ENCODE data around the gene TLE2. TPM values are rescaled to one million over a fixed set of nuclear protein-coding genes. Genes with fewer than 3 reads are reported as not detected.
"Not testable (repeated sequence)": the region's sequence is repeated elsewhere in the genome, so short reads cannot be mapped to it uniquely, and the experiment has no call there.

Gene TLE2
- total RNA-seq, 4 donors from 2014 or later: 31.4 to 70.0 (median 47.5) TPM

GRCh38 chr19:3013263-3013725 lies 15.8 kb downstream of the TLE2 start:
- in situ Hi-C loops (cut with MboI; ENCODE audit: low pct_ligation_motif_present in 1 of 4, low pct_unique_long_range_greater_than_20kb in 1 of 4, low sequenced_read_pairs in 3 of 4) (no loop called here), intact Hi-C loops (cut with DNase I; ENCODE audit: low total_unique reads) (no loop called here)
- H3K36me3 ChIP-seq: no peaks in the 10 kb centered on the region
- no peaks in the 10 kb centered on the region for H3K9me3 ChIP-seq
- DNase-seq: no peak
- no peaks in the 10 kb centered on the region for H3K27me3 ChIP-seq
- H3K4me1 ChIP-seq: no peaks in the 10 kb centered on the region
- 61 to 68% methylated on average over 6 to 7 of the region's 7 CpGs for WGBS, 2 donors (ENCODE audit: low coverage in 1 of 2)
- TF ChIP-seq EP300 (IDR thresholded peaks at IDR 0.05; ENCODE audit: low read depth): no peak
- TF ChIP-seq POLR2A (IDR thresholded peaks at IDR 0.05): no peak
- TF ChIP-seq, protein P1, sequence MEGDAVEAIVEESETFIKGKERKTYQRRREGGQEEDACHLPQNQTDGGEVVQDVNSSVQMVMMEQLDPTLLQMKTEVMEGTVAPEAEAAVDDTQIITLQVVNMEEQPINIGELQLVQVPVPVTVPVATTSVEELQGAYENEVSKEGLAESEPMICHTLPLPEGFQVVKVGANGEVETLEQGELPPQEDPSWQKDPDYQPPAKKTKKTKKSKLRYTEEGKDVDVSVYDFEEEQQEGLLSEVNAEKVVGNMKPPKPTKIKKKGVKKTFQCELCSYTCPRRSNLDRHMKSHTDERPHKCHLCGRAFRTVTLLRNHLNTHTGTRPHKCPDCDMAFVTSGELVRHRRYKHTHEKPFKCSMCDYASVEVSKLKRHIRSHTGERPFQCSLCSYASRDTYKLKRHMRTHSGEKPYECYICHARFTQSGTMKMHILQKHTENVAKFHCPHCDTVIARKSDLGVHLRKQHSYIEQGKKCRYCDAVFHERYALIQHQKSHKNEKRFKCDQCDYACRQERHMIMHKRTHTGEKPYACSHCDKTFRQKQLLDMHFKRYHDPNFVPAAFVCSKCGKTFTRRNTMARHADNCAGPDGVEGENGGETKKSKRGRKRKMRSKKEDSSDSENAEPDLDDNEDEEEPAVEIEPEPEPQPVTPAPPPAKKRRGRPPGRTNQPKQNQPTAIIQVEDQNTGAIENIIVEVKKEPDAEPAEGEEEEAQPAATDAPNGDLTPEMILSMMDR (IDR thresholded peaks at IDR 0.05): no peak
- no peak overlapping the region for H3K27ac ChIP-seq
- no peak overlapping the region for H3K4me3 ChIP-seq

DNA sequence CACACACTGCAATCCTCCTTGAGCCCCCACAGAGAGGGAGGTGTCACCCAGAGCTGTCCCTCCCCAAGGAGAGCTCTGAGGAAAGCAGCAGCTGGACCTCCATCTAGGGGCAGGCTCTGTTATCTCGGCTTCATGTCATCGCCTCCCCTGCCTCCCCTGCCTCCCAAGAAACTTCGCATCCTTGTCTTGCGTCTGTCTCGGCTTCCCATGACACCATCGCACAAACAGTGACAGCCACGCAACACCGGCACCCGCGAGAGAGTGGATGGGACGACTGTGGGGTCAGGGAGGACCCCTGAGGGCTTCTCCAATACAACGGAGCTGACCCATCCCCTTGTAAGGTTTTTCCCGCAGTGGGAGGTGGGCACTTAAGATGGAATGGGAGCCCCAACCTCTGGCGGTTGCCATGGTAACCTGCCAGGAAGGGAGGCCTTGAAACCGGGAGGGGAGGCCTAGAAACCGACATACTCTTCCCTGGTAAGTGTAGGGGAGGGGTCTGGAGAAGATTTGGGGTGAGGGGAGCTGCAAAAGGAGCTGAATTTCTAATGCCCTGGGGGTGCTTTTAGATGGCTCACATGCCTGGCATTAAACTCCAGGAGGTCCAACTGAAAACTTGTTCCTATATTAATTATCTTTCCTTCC lies 16.3 kb downstream of the TLE2 start:
- Histone ChIP-seq H3K27me3 (no peaks in the 10 kb centered on the region), H3K9me3 (no peaks in the 10 kb centered on the region), H3K4me3 (no peak overlapping the region), H3K36me3 (no peaks in the 10 kb centered on the region), H3K27ac (no peak overlapping the region), H3K4me1 (no peaks in the 10 kb centered on the region)
- intact Hi-C loops (cut with DNase I; ENCODE audit: low total_unique reads) (no loop called here), in situ Hi-C loops (cut with MboI; ENCODE audit: low pct_ligation_motif_present in 1 of 4, low pct_unique_long_range_greater_than_20kb in 1 of 4, low sequenced_read_pairs in 3 of 4) (no loop called here)
- WGBS, 2 donors (ENCODE audit: low coverage in 1 of 2): 83% methylated on average over 16 of the region's 16 CpGs; no CpG with 5 or more reads in 1 of the 2 donors
- no peak for DNase-seq
- TF ChIP-seq POLR2AphosphoS5 (IDR thresholded peaks at IDR 0.05) (no peak), EP300 (IDR thresholded peaks at IDR 0.05; ENCODE audit: low read depth) (no peak), POLR2A (IDR thresholded peaks at IDR 0.05) (no peak)
- TF ChIP-seq, protein P1 (IDR thresholded peaks at IDR 0.05): no peak

DNA sequence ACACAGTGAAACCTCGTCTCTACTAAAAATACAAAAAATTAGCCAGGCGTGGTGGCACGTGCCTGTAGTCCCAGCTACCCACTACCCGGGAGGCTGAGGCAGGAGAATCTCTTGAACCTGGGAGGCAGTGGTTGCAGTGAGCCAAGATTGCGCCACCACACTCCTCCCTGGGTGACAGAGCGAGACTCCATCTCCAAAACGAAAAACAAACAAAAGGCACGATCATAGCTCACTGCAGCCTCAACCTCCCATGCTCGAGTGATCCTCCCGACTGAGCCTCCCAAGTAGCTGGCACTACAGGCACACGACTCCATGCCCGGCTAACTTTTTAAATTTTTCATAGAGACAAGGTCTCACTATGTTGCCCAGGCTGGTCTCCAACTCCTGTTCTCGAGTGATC lies 17.0 kb downstream of the TLE2 start:
- H3K36me3 ChIP-seq; H3K27ac ChIP-seq; H3K4me1 ChIP-seq; in situ Hi-C loops (cut with MboI; ENCODE audit: low pct_ligation_motif_present in 1 of 4, low pct_unique_long_range_greater_than_20kb in 1 of 4, low sequenced_read_pairs in 3 of 4); H3K27me3 ChIP-seq; H3K9me3 ChIP-seq; DNase-seq; intact Hi-C loops (cut with DNase I; ENCODE audit: low total_unique reads); H3K4me3 ChIP-seq: not testable (repeated sequence)
- WGBS, 2 donors (ENCODE audit: low coverage in 1 of 2): 88 to 92% methylated on average over 7 to 13 of the region's 13 CpGs

GRCh38 chr19:3010871-3011270 lies 18.2 kb downstream of the TLE2 start:
- Histone ChIP-seq H3K27ac (no peak overlapping the region), H3K4me1 (no peaks in the 10 kb centered on the region), H3K4me3 (no peak overlapping the region), H3K27me3 (no peaks in the 10 kb centered on the region), H3K9me3 (no peaks in the 10 kb centered on the region), H3K36me3 (peaks cover 0 to 3% (median 0%) of the 10 kb centered on the region in 4 donors)
- DNase-seq: no peak
- in situ Hi-C loops (cut with MboI; ENCODE audit: low pct_ligation_motif_present in 1 of 4, low pct_unique_long_range_greater_than_20kb in 1 of 4, low sequenced_read_pairs in 3 of 4) (no loop called here), intact Hi-C loops (cut with DNase I; ENCODE audit: low total_unique reads) (no loop called here)
- TF ChIP-seq POLR2AphosphoS5 (IDR thresholded peaks at IDR 0.05): no peak
- TF ChIP-seq EP300 (IDR thresholded peaks at IDR 0.05; ENCODE audit: low read depth): no peak
- TF ChIP-seq POLR2A (IDR thresholded peaks at IDR 0.05): no peak
- TF ChIP-seq, protein P1 (IDR thresholded peaks at IDR 0.05): no peak
- 91 to 92% methylated on average over 4 to 13 of the region's 13 CpGs for WGBS, 2 donors (ENCODE audit: low coverage in 1 of 2)

DNA sequence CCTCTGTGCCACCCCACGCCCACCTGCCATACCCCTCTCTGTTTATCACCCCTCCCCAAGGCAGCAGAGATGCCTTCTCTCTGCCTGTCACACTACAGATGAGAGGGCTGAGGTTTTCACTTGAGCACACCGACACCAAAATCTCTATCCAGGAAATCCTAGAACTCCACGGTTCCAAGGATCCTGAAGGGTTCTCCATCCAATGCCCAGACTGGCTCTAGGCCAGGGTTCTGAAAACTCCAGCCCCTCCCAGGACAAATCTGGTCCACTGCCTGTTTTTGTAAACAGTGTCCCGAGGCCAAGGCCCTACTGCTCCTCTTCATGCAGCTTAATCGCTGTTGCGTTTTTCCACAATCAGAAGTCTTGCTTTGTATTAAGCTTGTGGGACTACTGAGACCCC lies 20.1 kb downstream of the TLE2 start:
- in situ Hi-C loops (cut with MboI; ENCODE audit: low pct_ligation_motif_present in 1 of 4, low pct_unique_long_range_greater_than_20kb in 1 of 4, low sequenced_read_pairs in 3 of 4): no loop called here
- peaks cover 0 to 3% (median 0%) of the 10 kb centered on the region in 4 donors for H3K36me3 ChIP-seq

More for the DNA sequence above, 20.1 kb downstream of the TLE2 start:
- Histone ChIP-seq H3K27ac (no peak overlapping the region), H3K4me3 (no peak overlapping the region), H3K9me3 (no peaks in the 10 kb centered on the region), H3K4me1 (no peaks in the 10 kb centered on the region), H3K27me3 (no peaks in the 10 kb centered on the region)
- 74 to 93% methylated on average over 3 to 6 of the region's 6 CpGs for whole genome bisulfite sequencing, 2 donors (ENCODE audit: low coverage in 1 of 2)
- TF ChIP-seq, protein P1 (IDR thresholded peaks at IDR 0.05): no peak
- no peak for TF ChIP-seq EP300 (IDR thresholded peaks at IDR 0.05; ENCODE audit: low read depth)
- TF ChIP-seq POLR2AphosphoS5 (IDR thresholded peaks at IDR 0.05): no peak
- no peak for TF ChIP-seq POLR2A (IDR thresholded peaks at IDR 0.05)
- DNase-seq: no peak
- intact Hi-C loops (cut with DNase I; ENCODE audit: low total_unique reads): no loop called here

Data from transverse colon (tissue), 4 donors.